Liver (tissue), 9 donors: Measurements from ENCODE around the gene QPCTL. TPM values are rescaled to one million over a fixed set of nuclear protein-coding genes. Genes with fewer than 3 reads are reported as not detected.

Experiments used
- DNase-seq: peaks from one replicate; pipeline ENCODE4 v3.0.0-alpha.2; 2017; ENCODE audit warnings: low spot score
- H3K27ac ChIP-seq, 2 donors: one replicate each; pipeline ENCODE4 v1.7.0; 2013; ENCODE audit warnings: inconsistent platforms in 2 of 2, low read length in 2 of 2, control low read depth in 1 of 2, low read depth in 1 of 2, mild to moderate bottlenecking in 1 of 2
- H3K27me3 ChIP-seq, 4 donors: one replicate each; pipeline versions ENCODE4 v1.6.1 to v1.7.0; 2013; ENCODE audit warnings: low read length in 3 of 4, inconsistent platforms in 1 of 4, mild to moderate bottlenecking in 1 of 4, moderate library complexity in 1 of 4; ENCODE audit not compliant: control insufficient read depth in 4 of 4, insufficient read depth in 4 of 4
- H3K36me3 ChIP-seq, 4 donors: one replicate each; pipeline versions ENCODE4 v1.6.1 to v1.7.0; 2013; ENCODE audit warnings: low read length in 3 of 4, mild to moderate bottlenecking in 3 of 4, low read depth in 1 of 4, moderate library complexity in 1 of 4; ENCODE audit not compliant: control insufficient read depth in 4 of 4, insufficient read depth in 3 of 4
- H3K4me1 ChIP-seq, 4 donors: one replicate each; pipeline versions ENCODE4 v1.6.1 to v1.7.0; 2013; ENCODE audit warnings: low read length in 3 of 4, mild to moderate bottlenecking in 3 of 4, moderate library complexity in 1 of 4; ENCODE audit not compliant: control insufficient read depth in 4 of 4, insufficient read depth in 4 of 4
- H3K4me3 ChIP-seq, 3 donors: one replicate each; pipeline versions ENCODE4 v1.6.1 to v1.7.0; 2013; ENCODE audit warnings: low read length in 3 of 3, control low read depth in 1 of 3, low read depth in 1 of 3, mild to moderate bottlenecking in 1 of 3
- H3K9ac ChIP-seq, 2 donors: one replicate each; pipeline ENCODE4 v1.7.0; 2013; ENCODE audit warnings: low read length in 2 of 2, mild to moderate bottlenecking in 2 of 2, moderate library complexity in 2 of 2, control low read depth in 1 of 2, low read depth in 1 of 2
- H3K9me3 ChIP-seq, 4 donors: one replicate each; pipeline versions ENCODE4 v1.6.1 to v1.7.0; 2013; ENCODE audit warnings: low read length in 3 of 4; ENCODE audit not compliant: control insufficient read depth in 4 of 4
- CTCF ChIP-seq: fragments of 150-350 bp; IDR thresholded peaks from 2 replicates; pipeline ENCODE4 v1.5.1; 2017; ENCODE audit warnings: improper control_type of control experiment, low read depth, low read length; ENCODE audit not compliant: missing input control
- FOXA1 ChIP-seq: IDR thresholded peaks from 2 replicates; pipeline ENCODE4 v1.6.1; 2016; ENCODE audit warnings: antibody characterized with exemption
- FOXA2 ChIP-seq: IDR thresholded peaks from 2 replicates; pipeline ENCODE4 v1.6.1; 2016; ENCODE audit warnings: antibody characterized with exemption
- GABPA ChIP-seq, 2 donors: IDR thresholded peaks in 1 of 2; conservative IDR thresholded peaks in 1 of 2; 2 replicates each; pipeline ENCODE4 v1.6.1; 2016; ENCODE audit warnings: antibody characterized with exemption in 2 of 2, mild to moderate bottlenecking in 1 of 2, moderate library complexity in 1 of 2
- HNF4A ChIP-seq, 2 donors: conservative IDR thresholded peaks; 2 replicates each; pipeline ENCODE4 v1.6.1; 2016; ENCODE audit warnings: antibody characterized with exemption in 2 of 2, mild to moderate bottlenecking in 2 of 2
- HNF4G ChIP-seq: IDR thresholded peaks from 2 replicates; pipeline ENCODE4 v1.6.1; 2016; ENCODE audit warnings: antibody characterized with exemption
- JUND ChIP-seq, 2 donors: IDR thresholded peaks; 2 replicates each; pipeline ENCODE4 v1.6.1; 2016; ENCODE audit warnings: antibody characterized with exemption in 2 of 2
- MAX ChIP-seq: IDR thresholded peaks from 2 replicates; pipeline ENCODE4 v1.6.1; 2016; ENCODE audit warnings: antibody characterized with exemption
- NR2F2 ChIP-seq: IDR thresholded peaks from 2 replicates; pipeline ENCODE4 v1.6.1; 2016; ENCODE audit warnings: antibody characterized with exemption
- RAD21 ChIP-seq, 2 donors: IDR thresholded peaks; 2 replicates each; pipeline ENCODE4 v1.6.1; 2016; ENCODE audit warnings: antibody characterized with exemption in 2 of 2, mild to moderate bottlenecking in 2 of 2
- RXRA ChIP-seq, 2 donors: IDR thresholded peaks; 2 replicates each; pipeline ENCODE4 v1.6.1; 2017 to 2018; ENCODE audit warnings: antibody characterized with exemption in 2 of 2, mild to moderate bottlenecking in 1 of 2
- SP1 ChIP-seq: IDR thresholded peaks from 2 replicates; pipeline ENCODE4 v1.6.1; 2018; ENCODE audit warnings: antibody characterized with exemption, mild to moderate bottlenecking
- TAF1 ChIP-seq: conservative IDR thresholded peaks from 2 replicates; pipeline ENCODE4 v1.6.1; 2016; ENCODE audit warnings: antibody characterized with exemption, mild to moderate bottlenecking
- YY1 ChIP-seq: IDR thresholded peaks from 2 replicates; pipeline ENCODE4 v1.6.1; 2016; ENCODE audit warnings: antibody characterized with exemption, mild to moderate bottlenecking
- ZBTB33 ChIP-seq: IDR thresholded peaks from 2 replicates; pipeline ENCODE4 v1.6.1; 2016; ENCODE audit warnings: antibody characterized with exemption
- WGBS: extraction: QIAGEN DNeasy Blood & Tissue Kit; methylation state at CpG from one replicate; pipeline ENCODE4 v1.1.7; 2013; 5-methylcytosine and 5-hydroxymethylcytosine counted together
- polyA plus RNA-seq, 2 donors: library from polyadenylated mRNA; stranded (reverse) in 1 of 2; unstranded in 1 of 2; fragments of 200-250 nt in 1 of 2; fragments of >200 nt in 1 of 2; fragmentation: Nextera tagmentation in 1 of 2; extraction: Ambion mirVana in 1 of 2; gene quantifications; one replicate each; pipeline versions ENCODE4 v1.2.1 to v1.2.3, GENCODE V29; 2013 to 2015
- total RNA-seq, 2 donors: library from RNA; depleted of rRNA; stranded (reverse); fragments of >200 nt; gene quantifications; one replicate each; pipeline ENCODE4 v1.2.3, GENCODE V29; 2014
- donor health status: healthy.
- donor health status: healthy.
- donor health status: healthy.
- donor health status: healthy.
- donor health status: healthy.

Gene QPCTL
- total and polyA plus RNA-seq, 4 donors, result 2.9 to 6.1 (median 4.1) TPM

GRCh38 chr19:45712699-45713067 lies 20.2 kb downstream of the QPCTL start:
- DNase-seq, result no peak
- no peaks in the 10 kb centered on the region for H3K27me3 ChIP-seq
- TF ChIP-seq NR2F2, result no peak
- TF ChIP-seq RAD21 (IDR thresholded peaks at IDR 0.05), result no peak
- TF ChIP-seq JUND (IDR thresholded peaks at IDR 0.05), result no peak
- no peak for TF ChIP-seq HNF4G
- no peak for TF ChIP-seq MAX
- no peak for TF ChIP-seq TAF1
- no peak for TF ChIP-seq CTCF
- no peak for TF ChIP-seq HNF4A (conservative IDR thresholded peaks at IDR 0.05)
- TF ChIP-seq FOXA2, result no peak
- no peak for TF ChIP-seq YY1
- no peak for TF ChIP-seq GABPA (IDR thresholded peaks at IDR 0.05 in 1 of 2, conservative IDR thresholded peaks at IDR 0.05 in 1 of 2)
- no peak for TF ChIP-seq FOXA1
- TF ChIP-seq SP1, result no peak
- TF ChIP-seq RXRA (IDR thresholded peaks at IDR 0.05), result no peak
- peaks cover 0 to 16% (median 9%) of the 10 kb centered on the region in 4 donors for H3K36me3 ChIP-seq
- H3K4me3 ChIP-seq, result no peak overlapping the region
- no peaks in the 10 kb centered on the region for H3K9me3 ChIP-seq
- no peak overlapping the region for H3K27ac ChIP-seq
- no peak overlapping the region for H3K9ac ChIP-seq
- peaks cover 2 to 12% (median 4%) of the 10 kb centered on the region in 4 donors for H3K4me1 ChIP-seq
- 98% methylated on average over 25 of the region's 25 CpGs for WGBS

GRCh38 chr19:45713141-45713540 lies 20.7 kb downstream of the QPCTL start:
- no peaks in the 10 kb centered on the region for H3K9me3 ChIP-seq
- WGBS, result 96% methylated on average over 15 of the region's 15 CpGs
- no peaks in the 10 kb centered on the region for H3K27me3 ChIP-seq
- H3K27ac ChIP-seq, result no peak overlapping the region
- peaks cover 3 to 16% (median 7%) of the 10 kb centered on the region in 4 donors for H3K4me1 ChIP-seq
- H3K36me3 ChIP-seq, result peaks cover 0 to 16% (median 9%) of the 10 kb centered on the region in 4 donors
- H3K9ac ChIP-seq, result no peak overlapping the region
- no peak for DNase-seq
- TF ChIP-seq RXRA (IDR thresholded peaks at IDR 0.05) (no peak), SP1 (no peak), RAD21 (IDR thresholded peaks at IDR 0.05) (no peak), MAX (no peak), ZBTB33 (no peak), HNF4A (conservative IDR thresholded peaks at IDR 0.05) (no peak), GABPA (IDR thresholded peaks at IDR 0.05 in 1 of 2, conservative IDR thresholded peaks at IDR 0.05 in 1 of 2) (no peak), YY1 (no peak), FOXA2 (no peak)
- H3K4me3 ChIP-seq, result no peak overlapping the region

GRCh38 chr19:45715139-45715538 lies 22.7 kb downstream of the QPCTL start:
- TF ChIP-seq CTCF (no peak), RXRA (IDR thresholded peaks at IDR 0.05) (peak in 1 of 2 donors; percentile 30)
- WGBS, result 82% methylated on average over 3 of the region's 3 CpGs

More at GRCh38 chr19:45715139-45715538, 22.7 kb downstream of the QPCTL start:
- H3K27me3 ChIP-seq, result no peaks in the 10 kb centered on the region
- H3K9ac ChIP-seq, result no peak overlapping the region
- no peaks in the 10 kb centered on the region for H3K9me3 ChIP-seq
- H3K27ac ChIP-seq, result no peak overlapping the region
- H3K36me3 ChIP-seq, result peaks cover 0 to 16% (median 9%) of the 10 kb centered on the region in 4 donors
- no peak overlapping the region for H3K4me3 ChIP-seq
- DNase-seq, result no peak
- H3K4me1 ChIP-seq, result peaks cover 3 to 21% (median 11%) of the 10 kb centered on the region in 4 donors
